Neural cell (in vitro differentiated cells): ENCODE data around the gene BRCA2. TPM values are rescaled to one million over a fixed set of nuclear protein-coding genes. Genes with fewer than 3 reads are reported as not detected.

Source experiments
- H2AFZ ChIP-seq: fragments of 200-600, 300-800 bp; sonication (generic), shearing (Covaris generic); 2 replicates; pipeline ENCODE4 v1.6.0; 2014; ENCODE audit warnings: low read depth, mild to moderate bottlenecking, antibody characterized with exemption, low read length, moderate library complexity
- H3F3A ChIP-seq: fragments of 200-600 bp; shearing (Covaris generic); 2 replicates; pipeline ENCODE4 v1.6.1; 2016; ENCODE audit warnings: mild to moderate bottlenecking, moderate library complexity, mixed read lengths, antibody characterized with exemption, low read length; ENCODE audit not compliant: insufficient read depth, poor library complexity, severe bottlenecking
- H3K27ac ChIP-seq: fragments of 200-600, 300-800 bp; sonication (generic), shearing (Covaris generic); 2 replicates; pipeline ENCODE4 v1.5.1; 2014; ENCODE audit warnings: mild to moderate bottlenecking, low read length, moderate library complexity
- H3K27me3 ChIP-seq: fragments of 300-800, 200-600 bp; sonication (generic), shearing (Covaris generic); 2 replicates; pipeline ENCODE4 v1.6.0; 2014; ENCODE audit warnings: mild to moderate bottlenecking, low read depth, low read length, moderate library complexity; ENCODE audit not compliant: insufficient read depth
- H3K36me3 ChIP-seq: fragments of 300-800, 200-600 bp; sonication (generic), shearing (Covaris generic); 2 replicates; pipeline ENCODE4 v1.5.1; 2014; ENCODE audit warnings: mild to moderate bottlenecking, antibody characterized with exemption, low read length, moderate library complexity; ENCODE audit not compliant: insufficient read depth
- H3K4me2 ChIP-seq: fragments of 300-800, 200-600 bp; sonication (generic), shearing (Covaris generic); 2 replicates; pipeline ENCODE4 v1.6.0; 2014; ENCODE audit warnings: mild to moderate bottlenecking, low read length
- H3K4me3 ChIP-seq: fragments of 300-800, 200-600 bp; sonication (generic), shearing (Covaris generic); 2 replicates; pipeline ENCODE4 v1.5.1; 2014; ENCODE audit warnings: mild to moderate bottlenecking, low read length, moderate library complexity
- H3K79me2 ChIP-seq: fragments of 200-600 bp; shearing (Covaris generic); replicated peaks from 2 replicates; pipeline ENCODE4 v1.6.0; 2014; ENCODE audit warnings: mild to moderate bottlenecking, low read length, moderate library complexity; ENCODE audit not compliant: insufficient read depth
- H3K9ac ChIP-seq: fragments of 300-800, 200-600 bp; sonication (generic), shearing (Covaris generic); 2 replicates; pipeline ENCODE4 v1.6.1; 2016; ENCODE audit warnings: mild to moderate bottlenecking, low read length, mixed read lengths
- H3K9me2 ChIP-seq: fragments of 200-600 bp; shearing (Covaris generic); 2 replicates; pipeline ENCODE4 v1.6.1; 2016; ENCODE audit warnings: mild to moderate bottlenecking, low read length, mixed read lengths; ENCODE audit not compliant: insufficient read depth
- H3K9me3 ChIP-seq: fragments of 200-600, 300-800 bp; sonication (generic), shearing (Covaris generic); 2 replicates; pipeline ENCODE4 v1.6.1; 2016; ENCODE audit warnings: mild to moderate bottlenecking, mixed run types, low read length, moderate library complexity, mixed read lengths
- H4K20me1 ChIP-seq: fragments of 200-600 bp; shearing (Covaris generic); 2 replicates; pipeline ENCODE4 v1.6.1; 2016; ENCODE audit warnings: mild to moderate bottlenecking, mixed run types; ENCODE audit not compliant: insufficient read depth
- EP300 ChIP-seq: fragments of 450-650 bp; conservative IDR thresholded peaks from 2 replicates; pipeline ENCODE4 v1.6.1; 2014; ENCODE audit warnings: antibody characterized with exemption, mild to moderate bottlenecking, moderate library complexity; ENCODE audit not compliant: poor library complexity, severe bottlenecking
- EZH2 ChIP-seq: fragments of 200-600, 300-800 bp; shearing (Covaris generic), sonication (generic); IDR thresholded peaks from 2 replicates; pipeline ENCODE4 v1.6.1; 2014; ENCODE audit warnings: antibody characterized with exemption, low read length, borderline replicate concordance, mild to moderate bottlenecking; ENCODE audit not compliant: insufficient read depth, poor library complexity, severe bottlenecking
- MXI1 ChIP-seq: fragments of 450-650 bp; conservative IDR thresholded peaks from 2 replicates; pipeline ENCODE4 v1.6.1; 2014; ENCODE audit warnings: antibody characterized with exemption, mild to moderate bottlenecking; ENCODE audit not compliant: poor library complexity, severe bottlenecking
- POLR2AphosphoS5 ChIP-seq: IDR thresholded peaks from 2 replicates; pipeline ENCODE4 v1.6.1; 2012
- RAD21 ChIP-seq: fragments of 450-650 bp; conservative IDR thresholded peaks from 2 replicates; pipeline ENCODE4 v1.6.1; 2014; ENCODE audit warnings: antibody characterized with exemption, mild to moderate bottlenecking, moderate library complexity
- SMC3 ChIP-seq: fragments of 450-650 bp; conservative IDR thresholded peaks from 2 replicates; pipeline ENCODE4 v1.6.1; 2014; ENCODE audit warnings: antibody characterized with exemption, mild to moderate bottlenecking, moderate library complexity; ENCODE audit not compliant: poor library complexity
- TAF1 ChIP-seq: IDR thresholded peaks from 2 replicates; pipeline ENCODE4 v1.6.1; 2012; ENCODE audit warnings: low read depth
- polyA plus RNA-seq: library from polyadenylated mRNA; depleted of rRNA; stranded (reverse); fragments of >200 nt; gene quantifications from 2 replicates; pipeline ENCODE4 v1.2.3, GENCODE V29; 2014
- TF ChIP-seq, protein P1 (sequence below): fragments of 450-650 bp; IDR thresholded peaks from 2 replicates; pipeline ENCODE4 v1.5.1; 2014; ENCODE audit warnings: antibody characterized with exemption, mild to moderate bottlenecking, moderate library complexity; ENCODE audit not compliant: poor library complexity, severe bottlenecking
- TF ChIP-seq, protein P2 (sequence below): IDR thresholded peaks from 2 replicates; pipeline ENCODE4 v1.6.1; 2012; ENCODE audit warnings: borderline replicate concordance

Gene BRCA2
- polyA plus RNA-seq, 1 donor from 2014 or later, result 0.11 TPM

DNA sequence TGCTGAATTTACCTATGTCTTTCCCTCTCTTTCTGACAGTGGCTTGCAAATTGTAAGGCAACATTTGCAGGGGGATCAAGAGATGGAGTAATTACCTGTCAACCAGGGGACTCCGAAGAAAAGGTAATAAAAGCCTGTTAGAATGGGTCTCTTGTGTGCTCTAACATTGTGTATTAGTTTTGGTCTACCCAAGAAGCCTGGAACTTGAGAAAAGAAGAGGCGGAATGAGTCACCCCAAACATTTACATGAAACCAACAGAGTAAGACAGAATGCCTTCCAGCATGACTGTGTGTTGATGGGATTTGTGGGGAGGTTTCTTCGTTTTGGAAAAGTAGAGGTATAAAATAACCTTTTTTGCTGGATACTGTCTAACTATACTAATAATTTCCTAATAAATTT, 36.9 kb upstream of the BRCA2 start:
- no peak overlapping the region for H3K27ac ChIP-seq
- no peak for TF ChIP-seq RAD21
- TF ChIP-seq EZH2, result no peak
- no peak for TF ChIP-seq POLR2AphosphoS5
- TF ChIP-seq, protein P1, sequence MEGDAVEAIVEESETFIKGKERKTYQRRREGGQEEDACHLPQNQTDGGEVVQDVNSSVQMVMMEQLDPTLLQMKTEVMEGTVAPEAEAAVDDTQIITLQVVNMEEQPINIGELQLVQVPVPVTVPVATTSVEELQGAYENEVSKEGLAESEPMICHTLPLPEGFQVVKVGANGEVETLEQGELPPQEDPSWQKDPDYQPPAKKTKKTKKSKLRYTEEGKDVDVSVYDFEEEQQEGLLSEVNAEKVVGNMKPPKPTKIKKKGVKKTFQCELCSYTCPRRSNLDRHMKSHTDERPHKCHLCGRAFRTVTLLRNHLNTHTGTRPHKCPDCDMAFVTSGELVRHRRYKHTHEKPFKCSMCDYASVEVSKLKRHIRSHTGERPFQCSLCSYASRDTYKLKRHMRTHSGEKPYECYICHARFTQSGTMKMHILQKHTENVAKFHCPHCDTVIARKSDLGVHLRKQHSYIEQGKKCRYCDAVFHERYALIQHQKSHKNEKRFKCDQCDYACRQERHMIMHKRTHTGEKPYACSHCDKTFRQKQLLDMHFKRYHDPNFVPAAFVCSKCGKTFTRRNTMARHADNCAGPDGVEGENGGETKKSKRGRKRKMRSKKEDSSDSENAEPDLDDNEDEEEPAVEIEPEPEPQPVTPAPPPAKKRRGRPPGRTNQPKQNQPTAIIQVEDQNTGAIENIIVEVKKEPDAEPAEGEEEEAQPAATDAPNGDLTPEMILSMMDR, result no peak
- no peak for TF ChIP-seq EP300
- TF ChIP-seq, protein P2, sequence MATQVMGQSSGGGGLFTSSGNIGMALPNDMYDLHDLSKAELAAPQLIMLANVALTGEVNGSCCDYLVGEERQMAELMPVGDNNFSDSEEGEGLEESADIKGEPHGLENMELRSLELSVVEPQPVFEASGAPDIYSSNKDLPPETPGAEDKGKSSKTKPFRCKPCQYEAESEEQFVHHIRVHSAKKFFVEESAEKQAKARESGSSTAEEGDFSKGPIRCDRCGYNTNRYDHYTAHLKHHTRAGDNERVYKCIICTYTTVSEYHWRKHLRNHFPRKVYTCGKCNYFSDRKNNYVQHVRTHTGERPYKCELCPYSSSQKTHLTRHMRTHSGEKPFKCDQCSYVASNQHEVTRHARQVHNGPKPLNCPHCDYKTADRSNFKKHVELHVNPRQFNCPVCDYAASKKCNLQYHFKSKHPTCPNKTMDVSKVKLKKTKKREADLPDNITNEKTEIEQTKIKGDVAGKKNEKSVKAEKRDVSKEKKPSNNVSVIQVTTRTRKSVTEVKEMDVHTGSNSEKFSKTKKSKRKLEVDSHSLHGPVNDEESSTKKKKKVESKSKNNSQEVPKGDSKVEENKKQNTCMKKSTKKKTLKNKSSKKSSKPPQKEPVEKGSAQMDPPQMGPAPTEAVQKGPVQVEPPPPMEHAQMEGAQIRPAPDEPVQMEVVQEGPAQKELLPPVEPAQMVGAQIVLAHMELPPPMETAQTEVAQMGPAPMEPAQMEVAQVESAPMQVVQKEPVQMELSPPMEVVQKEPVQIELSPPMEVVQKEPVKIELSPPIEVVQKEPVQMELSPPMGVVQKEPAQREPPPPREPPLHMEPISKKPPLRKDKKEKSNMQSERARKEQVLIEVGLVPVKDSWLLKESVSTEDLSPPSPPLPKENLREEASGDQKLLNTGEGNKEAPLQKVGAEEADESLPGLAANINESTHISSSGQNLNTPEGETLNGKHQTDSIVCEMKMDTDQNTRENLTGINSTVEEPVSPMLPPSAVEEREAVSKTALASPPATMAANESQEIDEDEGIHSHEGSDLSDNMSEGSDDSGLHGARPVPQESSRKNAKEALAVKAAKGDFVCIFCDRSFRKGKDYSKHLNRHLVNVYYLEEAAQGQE, result no peak
- no peak for TF ChIP-seq SMC3
- no peak for TF ChIP-seq MXI1
- TF ChIP-seq TAF1, result no peak
- H3K27me3 ChIP-seq, result no peaks in the 10 kb centered on the region
- H2AFZ ChIP-seq, result no peak overlapping the region
- no peaks in the 10 kb centered on the region for H3K79me2 ChIP-seq
- peaks cover 29% of the 10 kb centered on the region for H3K36me3 ChIP-seq
- no peaks in the 10 kb centered on the region for H3F3A ChIP-seq
- no peaks in the 10 kb centered on the region for H3K9me2 ChIP-seq
- H4K20me1 ChIP-seq, result no peaks in the 10 kb centered on the region
- no peaks in the 10 kb centered on the region for H3K9me3 ChIP-seq
- no peak overlapping the region for H3K4me3 ChIP-seq
- H3K9ac ChIP-seq, result no peak overlapping the region
- H3K4me2 ChIP-seq, result no peak overlapping the region

DNA sequence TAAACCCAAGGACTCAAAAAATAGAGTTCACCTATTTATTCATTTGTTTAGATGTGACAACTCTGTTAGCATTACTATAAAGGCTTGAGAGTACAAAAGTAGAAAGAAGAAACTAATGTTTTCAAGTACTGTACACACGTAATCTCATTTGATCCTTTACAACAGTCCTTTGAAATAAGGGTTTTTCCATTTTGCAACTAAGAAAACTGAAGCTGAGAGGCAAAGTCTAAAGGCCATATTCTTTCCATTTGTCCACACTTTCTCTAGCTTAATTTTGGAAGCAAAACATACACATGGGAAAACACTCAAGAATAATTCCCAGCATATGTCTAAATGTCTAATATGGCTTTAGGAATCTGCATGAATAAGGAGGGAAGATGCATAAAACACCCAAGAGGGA, 34.2 kb upstream of the BRCA2 start:
- H3K9me2 ChIP-seq, result no peaks in the 10 kb centered on the region
- no peak overlapping the region for H3K4me2 ChIP-seq
- H2AFZ ChIP-seq, result no peak overlapping the region
- H4K20me1 ChIP-seq, result no peaks in the 10 kb centered on the region
- no peak overlapping the region for H3K27ac ChIP-seq
- TF ChIP-seq MXI1, result no peak
- TF ChIP-seq, protein P1, result no peak
- no peak for TF ChIP-seq EP300
- no peak for TF ChIP-seq EZH2
- TF ChIP-seq, protein P2, result no peak
- no peak for TF ChIP-seq SMC3
- TF ChIP-seq POLR2AphosphoS5, result no peak
- no peak for TF ChIP-seq TAF1
- no peak for TF ChIP-seq RAD21
- H3K36me3 ChIP-seq, result peaks cover 26% of the 10 kb centered on the region
- H3F3A ChIP-seq, result no peaks in the 10 kb centered on the region
- H3K27me3 ChIP-seq, result no peaks in the 10 kb centered on the region
- H3K4me3 ChIP-seq, result no peak overlapping the region
- H3K9ac ChIP-seq, result no peak overlapping the region
- H3K9me3 ChIP-seq, result no peaks in the 10 kb centered on the region
- H3K79me2 ChIP-seq, result no peaks in the 10 kb centered on the region
